Parathyroid adenoma (tissue), 2 donors: Measurements from ENCODE around the gene UBE2H.

Experiments used
- H2AFZ ChIP-seq: fragments of 300-600 bp; sonication (generic); one replicate; pipeline ENCODE4 v1.7.0; 2017; ENCODE audit warnings: antibody characterized with exemption, mild to moderate bottlenecking
- H3K27ac ChIP-seq: fragments of 300-600 bp; sonication (generic); one replicate; pipeline ENCODE4 v1.7.0; 2017
- H3K27me3 ChIP-seq: fragments of 300-600 bp; sonication (generic); one replicate; pipeline ENCODE4 v1.7.0; 2017; ENCODE audit warnings: low read length; ENCODE audit not compliant: control insufficient read depth, insufficient read depth
- H3K36me3 ChIP-seq: fragments of 300-600 bp; sonication (generic); one replicate; pipeline ENCODE4 v1.7.0; 2017; ENCODE audit warnings: low read length; ENCODE audit not compliant: control insufficient read depth, insufficient read depth
- H3K4me1 ChIP-seq: fragments of 300-600 bp; sonication (generic); one replicate; pipeline ENCODE4 v1.7.0; 2017; ENCODE audit warnings: control low read depth
- H3K4me2 ChIP-seq: fragments of 300-600 bp; sonication (generic); one replicate; pipeline ENCODE4 v1.7.0; 2017; ENCODE audit warnings: low read length
- H3K4me3 ChIP-seq: fragments of 300-600 bp; sonication (generic); one replicate; pipeline ENCODE4 v1.7.0; 2017; ENCODE audit warnings: low read depth, low read length
- H3K79me2 ChIP-seq: fragments of 300-600 bp; sonication (generic); one replicate; pipeline ENCODE4 v1.7.0; 2017; ENCODE audit warnings: control low read depth
- H3K9ac ChIP-seq: fragments of 300-600 bp; sonication (generic); one replicate; pipeline ENCODE4 v1.7.0; 2017; ENCODE audit warnings: mild to moderate bottlenecking
- H3K9me3 ChIP-seq: fragments of 300-600 bp; sonication (generic); one replicate; pipeline ENCODE4 v1.7.0; 2017; ENCODE audit warnings: low read length; ENCODE audit not compliant: control insufficient read depth
- CTCF ChIP-seq: fragments of 300-600 bp; sonication (generic); IDR thresholded peaks from one replicate; pipeline ENCODE4 v1.7.0; 2017; ENCODE audit warnings: antibody characterized with exemption, mild to moderate bottlenecking
- donor health status: primary hyperparathyroidism.

The UBE2H gene

DNA sequence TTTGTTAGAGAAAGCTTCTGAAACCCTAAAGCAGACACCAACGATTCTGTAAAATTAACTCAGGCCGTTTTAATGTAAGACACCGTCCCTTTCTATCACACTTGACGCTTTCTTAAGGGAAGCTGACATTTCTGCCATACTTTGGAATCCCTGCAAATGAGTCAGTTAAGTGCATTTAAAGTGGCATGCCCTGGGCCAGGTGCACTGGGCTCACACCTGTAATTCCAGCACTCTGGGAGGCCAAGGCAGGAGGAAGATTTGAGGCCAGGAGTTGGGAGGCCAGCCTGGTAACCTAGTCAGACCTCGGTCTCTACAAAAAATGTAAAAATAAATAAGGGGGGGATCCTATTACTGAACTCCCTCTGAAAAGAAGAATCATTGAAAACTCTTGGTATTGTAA is 4.4 kb downstream of the UBE2H start:
- H3K4me2 ChIP-seq: peak overlapping the region; percentile 42
- TF ChIP-seq CTCF: no peak
- H3K27ac ChIP-seq: peak overlapping the region; percentile 87
- H3K4me3 ChIP-seq: peak overlapping the region; percentile 94
- peaks cover 17% of the 10 kb centered on the region for H3K4me1 ChIP-seq
- no peaks in the 10 kb centered on the region for H3K9me3 ChIP-seq
- no peak overlapping the region for H2AFZ ChIP-seq
- no peaks in the 10 kb centered on the region for H3K27me3 ChIP-seq
- H3K79me2 ChIP-seq: peaks cover 58% of the 10 kb centered on the region
- H3K36me3 ChIP-seq: no peaks in the 10 kb centered on the region
- H3K9ac ChIP-seq: no peak overlapping the region

- no peak overlapping the region for H2AFZ ChIP-seq
- peaks cover 62% of the 10 kb centered on the region for H3K79me2 ChIP-seq
- no peak overlapping the region for H3K4me2 ChIP-seq
- H3K4me1 ChIP-seq: peaks cover 17% of the 10 kb centered on the region
- H3K36me3 ChIP-seq: no peaks in the 10 kb centered on the region
- no peak overlapping the region for H3K9ac ChIP-seq
- no peaks in the 10 kb centered on the region for H3K27me3 ChIP-seq
- H3K9me3 ChIP-seq: no peaks in the 10 kb centered on the region
- no peak overlapping the region for H3K27ac ChIP-seq
- no peak overlapping the region for H3K4me3 ChIP-seq
- no peak for TF ChIP-seq CTCF
Measured at GRCh38 chr7:129947701-129948100, 5.1 kb downstream of the UBE2H start.

DNA sequence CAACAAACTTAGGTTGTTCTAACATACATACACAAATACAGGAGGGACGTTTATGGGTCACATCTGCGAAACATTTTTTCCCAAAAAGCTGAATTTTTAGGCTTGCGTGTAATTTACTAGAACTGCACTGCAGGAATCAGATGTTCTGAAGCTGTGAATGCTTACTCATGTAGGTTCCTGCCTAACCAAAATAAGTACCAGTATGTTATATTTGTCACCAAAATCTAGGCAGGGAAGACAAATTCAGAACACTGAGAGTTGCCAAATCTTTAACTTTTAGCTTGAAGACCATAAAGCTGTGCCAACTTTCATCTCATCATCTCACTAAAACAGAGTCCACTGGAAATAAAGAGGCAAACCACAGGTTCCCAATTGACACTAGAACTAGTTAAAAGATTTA is 5.7 kb downstream of the UBE2H start:
- no peak for TF ChIP-seq CTCF
- Histone ChIP-seq H3K27me3 (no peaks in the 10 kb centered on the region), H3K9ac (no peak overlapping the region), H3K36me3 (no peaks in the 10 kb centered on the region), H3K9me3 (no peaks in the 10 kb centered on the region), H3K4me3 (no peak overlapping the region), H3K79me2 (peaks cover 63% of the 10 kb centered on the region), H2AFZ (no peak overlapping the region), H3K4me2 (no peak overlapping the region), H3K4me1 (peaks cover 17% of the 10 kb centered on the region), H3K27ac (no peak overlapping the region)

DNA sequence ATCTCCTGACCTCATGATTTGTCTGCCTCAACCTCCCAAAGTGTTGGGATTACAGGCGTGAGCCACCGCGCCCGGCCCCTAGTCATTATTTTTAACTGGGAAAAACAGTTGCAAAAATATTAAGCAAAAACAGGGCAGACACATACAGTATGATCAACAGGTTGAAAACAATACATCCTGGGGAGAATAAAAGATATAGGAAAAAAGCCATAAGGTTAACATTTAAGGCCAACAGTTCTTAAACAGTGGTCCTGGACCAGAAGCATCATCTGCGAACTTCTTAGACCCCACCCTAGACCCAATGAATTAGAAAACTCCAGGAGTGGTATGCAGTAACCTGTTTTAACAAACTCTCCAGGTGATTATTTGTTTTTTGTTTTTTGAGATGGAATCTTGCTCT is 6.5 kb downstream of the UBE2H start:
- no peak for TF ChIP-seq CTCF
- Histone ChIP-seq H3K4me3 (no peak overlapping the region), H3K36me3 (no peaks in the 10 kb centered on the region), H3K4me2 (no peak overlapping the region), H3K4me1 (peaks cover 17% of the 10 kb centered on the region), H3K27me3 (no peaks in the 10 kb centered on the region), H3K79me2 (peaks cover 64% of the 10 kb centered on the region), H3K9ac (no peak overlapping the region), H3K9me3 (no peaks in the 10 kb centered on the region), H2AFZ (no peak overlapping the region), H3K27ac (no peak overlapping the region)

DNA sequence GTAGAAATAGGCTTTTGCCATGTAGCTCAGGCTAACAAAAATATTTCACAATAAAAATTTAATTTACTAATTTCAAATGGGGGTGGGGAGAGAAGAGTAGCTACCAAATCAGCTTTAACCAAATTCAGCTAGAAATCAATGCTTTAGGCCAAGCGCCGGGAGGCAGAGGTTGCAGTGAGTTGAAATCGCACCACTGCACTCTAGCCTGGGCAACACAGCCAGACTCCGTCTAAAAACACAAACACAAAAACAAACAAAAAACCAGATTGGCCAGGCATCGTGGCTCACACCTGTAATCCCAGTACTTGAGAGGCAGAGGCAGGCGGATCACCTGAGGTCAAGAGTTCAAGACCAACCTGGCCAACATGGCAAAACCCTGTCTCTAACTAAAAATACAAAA is 9.4 kb downstream of the UBE2H start:
- Histone ChIP-seq H3K4me3 (no peak overlapping the region), H3K79me2 (peaks cover 85% of the 10 kb centered on the region), H2AFZ (no peak overlapping the region), H3K9ac (no peak overlapping the region), H3K27me3 (no peaks in the 10 kb centered on the region), H3K36me3 (no peaks in the 10 kb centered on the region), H3K4me2 (no peak overlapping the region), H3K4me1 (peaks cover 10% of the 10 kb centered on the region), H3K27ac (no peak overlapping the region), H3K9me3 (no peaks in the 10 kb centered on the region)
- no peak for TF ChIP-seq CTCF
